Adipocyte (in vitro differentiated cells): ENCODE data around the gene DLEC1.
"Not testable (repeated sequence)": the region's sequence is repeated elsewhere in the genome, so short reads cannot be mapped to it uniquely, and the experiment has no call there.

Experiments used
- DNase-seq: peaks from one replicate; pipeline ENCODE4 v3.0.0-alpha.2; 2015; ENCODE audit warnings: low read depth
- H3K27me3 ChIP-seq: replicated peaks from 2 replicates; pipeline ENCODE4 v1.7.0; 2013; ENCODE audit warnings: mild to moderate bottlenecking, low read length, moderate library complexity; ENCODE audit not compliant: control insufficient read depth, insufficient read depth
- H3K36me3 ChIP-seq: 2 replicates; pipeline ENCODE4 v1.7.0; 2013; ENCODE audit warnings: low read length, mild to moderate bottlenecking, moderate library complexity; ENCODE audit not compliant: control insufficient read depth, insufficient read depth, severe bottlenecking
- H3K4me1 ChIP-seq: 2 replicates; pipeline ENCODE4 v1.7.0; 2013; ENCODE audit warnings: mild to moderate bottlenecking, low read length, moderate library complexity; ENCODE audit not compliant: control insufficient read depth, insufficient read depth
- H3K4me3 ChIP-seq: 2 replicates; pipeline ENCODE4 v1.7.0; 2013; ENCODE audit warnings: mild to moderate bottlenecking, low read length, moderate library complexity
- H3K9ac ChIP-seq: 2 replicates; pipeline ENCODE4 v1.7.0; 2013; ENCODE audit warnings: mild to moderate bottlenecking, low read length, moderate library complexity
- H3K9me3 ChIP-seq: 2 replicates; pipeline ENCODE4 v1.7.0; 2013; ENCODE audit warnings: mild to moderate bottlenecking, low read length, moderate library complexity; ENCODE audit not compliant: control insufficient read depth

The DLEC1 gene

GRCh38 chr3:38077073-38077472 is 38.1 kb downstream of the DLEC1 start:
- H3K9me3 ChIP-seq: not testable (repeated sequence)

DNA sequence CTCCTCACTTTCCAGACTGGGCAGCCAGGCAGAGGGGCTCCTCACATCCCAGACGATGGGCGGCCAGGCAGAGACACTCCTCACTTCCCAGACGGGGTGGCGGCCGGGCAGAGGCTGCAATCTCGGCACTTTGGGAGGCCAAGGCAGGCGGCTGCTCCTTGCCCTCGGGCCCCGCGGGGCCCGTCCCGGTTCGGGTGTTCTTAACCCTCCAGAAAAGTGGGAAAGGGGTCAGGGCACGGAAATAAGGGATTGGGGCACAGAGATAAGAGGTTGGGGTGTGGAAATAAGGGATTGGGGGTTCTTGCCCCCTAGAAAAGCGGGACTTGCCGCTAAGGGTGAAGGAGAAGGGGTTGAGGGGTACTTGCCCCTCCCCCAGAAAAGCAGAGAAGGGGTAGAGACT is 43.3 kb downstream of the DLEC1 start:
- DNase-seq: not testable (repeated sequence)
- peaks cover 10% of the 10 kb centered on the region for H3K4me1 ChIP-seq

More at GRCh38 chr3:38077073-38077472, 38.1 kb downstream of the DLEC1 start:
- not testable (repeated sequence) for H3K36me3 ChIP-seq, H3K4me3 ChIP-seq, H3K27me3 ChIP-seq, DNase-seq, H3K4me1 ChIP-seq, H3K9ac ChIP-seq

DNA sequence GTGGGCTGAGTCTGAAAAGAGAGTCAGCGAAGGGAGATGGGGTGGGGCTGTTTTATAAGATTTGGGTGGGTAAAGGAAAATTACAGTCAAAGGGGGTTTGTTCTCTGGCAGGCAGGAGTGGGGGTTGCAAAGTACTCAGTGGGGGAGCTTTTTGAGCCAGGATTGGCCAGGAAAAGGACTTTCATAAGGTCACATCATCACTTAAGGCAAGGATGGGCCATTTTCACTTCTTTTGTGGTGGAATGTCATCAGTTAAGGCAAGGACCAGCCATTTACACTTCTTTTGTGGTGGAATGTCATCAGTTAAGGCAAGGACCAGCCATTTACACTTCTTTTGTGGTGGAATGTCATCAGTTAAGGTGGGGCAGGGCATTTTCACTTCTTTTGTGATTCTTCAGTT is 44.2 kb downstream of the DLEC1 start:
- DNase-seq, H3K27me3 ChIP-seq, H3K9ac ChIP-seq, H3K4me3 ChIP-seq, H3K9me3 ChIP-seq, H3K36me3 ChIP-seq: not testable (repeated sequence)
- H3K4me1 ChIP-seq: peaks cover 10% of the 10 kb centered on the region

More for the DNA sequence above, 43.3 kb downstream of the DLEC1 start:
- H3K9ac ChIP-seq, H3K27me3 ChIP-seq, H3K9me3 ChIP-seq, H3K36me3 ChIP-seq, H3K4me3 ChIP-seq: not testable (repeated sequence)

GRCh38 chr3:38083871-38084333 is 44.9 kb downstream of the DLEC1 start:
- peaks cover 14% of the 10 kb centered on the region for H3K4me1 ChIP-seq
- DNase-seq: no peak
- peaks cover 3% of the 10 kb centered on the region for H3K9me3 ChIP-seq
- H3K4me3 ChIP-seq: no peak overlapping the region
- H3K36me3 ChIP-seq: no peaks in the 10 kb centered on the region
- no peak overlapping the region for H3K9ac ChIP-seq
- no peaks in the 10 kb centered on the region for H3K27me3 ChIP-seq

DNA sequence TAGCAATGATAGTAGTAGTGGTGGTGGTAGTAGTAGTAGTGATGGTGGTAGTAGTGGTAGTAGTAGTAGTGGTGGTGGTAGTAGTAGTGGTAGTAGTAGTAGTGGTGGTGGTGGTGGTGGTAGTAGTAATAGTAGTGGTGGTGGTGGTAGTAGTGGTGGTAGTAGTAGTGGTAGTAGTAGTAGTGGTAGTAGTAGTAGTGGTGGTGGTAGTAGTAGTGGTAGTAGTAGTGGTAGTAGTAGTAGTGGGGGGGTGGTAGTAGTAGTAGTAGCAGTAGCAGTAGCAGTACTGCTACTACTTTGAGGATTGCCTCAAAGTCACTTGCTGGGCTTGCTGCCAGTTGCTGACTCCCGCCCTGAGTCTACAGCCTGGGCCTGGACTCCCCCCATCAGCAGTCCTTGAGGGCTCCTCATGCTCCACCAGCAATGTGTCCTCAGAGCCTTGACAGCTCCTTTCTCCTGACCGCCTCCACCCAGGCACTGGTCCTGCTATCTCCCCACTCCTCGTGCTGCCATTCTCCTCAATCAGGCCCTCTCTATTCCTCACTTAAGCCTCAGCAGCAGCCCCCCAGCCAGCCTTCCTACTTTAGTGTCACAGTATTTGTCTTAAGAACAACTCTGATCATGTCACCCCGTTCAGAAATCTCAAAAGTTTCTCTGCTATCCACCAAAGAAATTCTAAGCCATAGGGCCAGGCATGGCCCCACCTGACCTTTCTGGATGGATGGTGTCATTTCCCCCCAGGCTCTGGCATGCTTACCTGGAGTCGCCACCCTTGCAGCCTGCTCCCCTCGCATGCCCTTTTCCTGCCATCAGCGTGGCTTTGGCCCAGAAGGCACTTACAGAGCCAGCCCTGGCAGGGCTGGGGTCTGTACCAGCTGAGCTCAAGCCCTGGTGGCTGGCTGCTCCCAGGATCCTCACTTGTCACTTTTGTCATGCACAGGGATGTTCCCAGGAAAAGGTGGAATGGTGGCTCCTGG is 45.6 kb downstream of the DLEC1 start:
- no peak overlapping the region for H3K4me3 ChIP-seq
- H3K36me3 ChIP-seq: no peaks in the 10 kb centered on the region
- no peaks in the 10 kb centered on the region for H3K27me3 ChIP-seq
- H3K4me1 ChIP-seq: peaks cover 14% of the 10 kb centered on the region
- H3K9ac ChIP-seq: no peak overlapping the region
- H3K9me3 ChIP-seq: peaks cover 3% of the 10 kb centered on the region
- DNase-seq: peak; percentile 61

- Histone ChIP-seq H3K4me3 (no peak overlapping the region), H3K9ac (no peak overlapping the region), H3K36me3 (no peaks in the 10 kb centered on the region), H3K4me1 (peaks cover 14% of the 10 kb centered on the region), H3K9me3 (peaks cover 3% of the 10 kb centered on the region), H3K27me3 (no peaks in the 10 kb centered on the region)
- no peak for DNase-seq
Measured at GRCh38 chr3:38085311-38085942, 46.4 kb downstream of the DLEC1 start.

DNA sequence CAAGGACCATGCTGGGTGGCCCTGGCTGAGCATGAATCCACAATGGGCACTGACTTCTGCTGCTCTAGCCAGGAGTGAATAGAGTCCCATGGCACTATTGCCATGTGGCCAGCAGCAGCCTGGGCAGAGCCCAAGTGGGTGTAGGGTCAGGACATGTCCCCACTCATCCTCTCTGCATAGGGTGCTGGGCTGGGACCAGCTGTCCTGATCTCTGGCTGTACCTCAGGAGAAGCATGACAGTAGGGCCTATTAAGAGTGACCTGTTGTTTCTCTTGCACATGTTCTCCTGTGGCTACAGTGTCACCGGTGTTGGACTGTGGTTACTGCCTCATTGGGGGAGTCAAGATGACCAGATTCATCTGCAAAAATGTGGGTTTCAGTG is 46.9 kb downstream of the DLEC1 start:
- no peak for DNase-seq
- no peak overlapping the region for H3K9ac ChIP-seq
- H3K36me3 ChIP-seq: no peaks in the 10 kb centered on the region
- no peak overlapping the region for H3K4me3 ChIP-seq
- H3K4me1 ChIP-seq: peaks cover 14% of the 10 kb centered on the region
- peaks cover 3% of the 10 kb centered on the region for H3K9me3 ChIP-seq
- no peaks in the 10 kb centered on the region for H3K27me3 ChIP-seq

GRCh38 chr3:38086496-38086895 is 47.5 kb downstream of the DLEC1 start:
- Histone ChIP-seq H3K4me3 (no peak overlapping the region), H3K9ac (no peak overlapping the region), H3K36me3 (no peaks in the 10 kb centered on the region), H3K27me3 (peaks cover 4% of the 10 kb centered on the region), H3K9me3 (peaks cover 3% of the 10 kb centered on the region), H3K4me1 (peaks cover 14% of the 10 kb centered on the region)
- DNase-seq: no peak

DNA sequence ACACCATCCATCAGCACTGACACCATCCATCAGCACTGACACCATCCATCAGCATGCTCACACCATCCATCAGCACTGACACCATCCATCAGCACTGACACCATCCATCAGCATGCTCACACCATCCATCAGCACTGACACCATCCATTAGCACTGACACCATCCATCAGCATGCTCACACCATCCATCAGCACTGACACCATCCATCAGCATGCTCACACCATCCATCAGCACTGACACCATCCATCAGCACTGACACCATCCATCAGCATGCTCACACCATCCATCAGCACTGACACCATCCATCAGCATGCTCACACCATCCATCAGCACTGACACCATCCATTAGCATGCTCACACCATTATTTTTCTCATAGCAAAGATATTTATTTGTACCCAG is 48.3 kb downstream of the DLEC1 start:
- Histone ChIP-seq H3K4me1 (peaks cover 14% of the 10 kb centered on the region), H3K27me3 (peaks cover 11% of the 10 kb centered on the region)
- not testable (repeated sequence) for H3K9me3 ChIP-seq, DNase-seq, H3K36me3 ChIP-seq, H3K4me3 ChIP-seq, H3K9ac ChIP-seq

- peaks cover 14% of the 10 kb centered on the region for H3K4me1 ChIP-seq
- peaks cover 15% of the 10 kb centered on the region for H3K27me3 ChIP-seq
- no peak overlapping the region for H3K9ac ChIP-seq
- H3K4me3 ChIP-seq: no peak overlapping the region
- H3K36me3 ChIP-seq: no peaks in the 10 kb centered on the region
- no peak for DNase-seq
- peaks cover 3% of the 10 kb centered on the region for H3K9me3 ChIP-seq
Measured at GRCh38 chr3:38088126-38089078, 49.4 kb downstream of the DLEC1 start.
